Transverse colon (tissue), 4 donors: ENCODE data around the gene MTF2. TPM values are rescaled to one million over a fixed set of nuclear protein-coding genes. Genes with fewer than 3 reads are reported as not detected.

Source experiments
- DNase-seq: peaks from one replicate; pipeline ENCODE4 v3.0.0-alpha.2; 2019
- H3K27ac ChIP-seq, 4 donors: fragments of 200-600 bp; sonication (generic); 2 replicates each; pipeline ENCODE4 v1.5.1; 2016 to 2018; ENCODE audit warnings: inconsistent platforms in 4 of 4
- H3K27me3 ChIP-seq: fragments of 200-600 bp; sonication (generic); 2 replicates; pipeline ENCODE4 v1.5.1; 2017; ENCODE audit warnings: inconsistent platforms
- H3K36me3 ChIP-seq, 4 donors: fragments of 200-600 bp; sonication (generic); 2 replicates each; pipeline ENCODE4 v1.5.1; 2017 to 2019; ENCODE audit warnings: inconsistent platforms in 4 of 4
- H3K4me1 ChIP-seq, 4 donors: fragments of 200-600 bp; sonication (generic); 2 replicates each; pipeline ENCODE4 v1.5.1; 2017 to 2020; ENCODE audit warnings: inconsistent platforms in 4 of 4
- H3K4me3 ChIP-seq, 4 donors: fragments of 200-600 bp; sonication (generic); 1 replicate in 1 of 4; 2 replicates in 3 of 4; pipeline versions ENCODE4 v1.5.1 to v1.6.1; 2017 to 2019; ENCODE audit warnings: inconsistent platforms in 4 of 4
- H3K9me3 ChIP-seq, 2 donors: fragments of 200-600 bp; sonication (generic); 2 replicates each; pipeline ENCODE4 v1.5.1; 2017 to 2019; ENCODE audit warnings: inconsistent platforms in 2 of 2
- CTCF ChIP-seq, 5 experiments: fragments of 200-600 bp in 3 of 5; fragments of 450-650 bp in 2 of 5; sonication (generic) in 3 of 5; IDR thresholded peaks; 1 replicate in 2 of 5; 2 replicates in 3 of 5; pipeline ENCODE4 v1.5.1; 2016 to 2017; ENCODE audit warnings: antibody characterized with exemption in 5 of 5, inconsistent platforms in 3 of 5, mild to moderate bottlenecking in 2 of 5, moderate library complexity in 1 of 5
- EP300 ChIP-seq: sonication (generic); formaldehyde crosslinking; IDR thresholded peaks from one replicate; pipeline ENCODE4 v1.6.1; 2017; ENCODE audit warnings: antibody characterized with exemption, low read depth
- POLR2A ChIP-seq: fragments of 450-650 bp; IDR thresholded peaks from one replicate; pipeline ENCODE4 v1.6.1; 2016; ENCODE audit warnings: antibody characterized with exemption, mild to moderate bottlenecking, moderate library complexity
- POLR2AphosphoS5 ChIP-seq, 3 donors: sonication (generic); formaldehyde crosslinking; IDR thresholded peaks; one replicate each; pipeline ENCODE4 v1.6.1; 2016; ENCODE audit warnings: antibody characterized with exemption in 3 of 3
- WGBS, 2 donors: methylation state at CpG; one replicate each; pipeline ENCODE4 v1.1.5; 2018; ENCODE audit warnings: low coverage in 1 of 2; 5-methylcytosine and 5-hydroxymethylcytosine counted together
- in situ Hi-C, 4 donors: fragments of 200-750 bp; cut with MboI; loops; one replicate each; pipeline versions ENCODE4 v1.15.0 to v1.15.1; 2017; ENCODE audit warnings: low sequenced_read_pairs in 3 of 4, low pct_ligation_motif_present in 1 of 4, low pct_unique_long_range_greater_than_20kb in 1 of 4
- intact Hi-C: fragments of 100-400 bp; cut with DNase I; formaldehyde crosslinking; loops from one replicate; pipeline ENCODE4 v1.15.1; 2023; ENCODE audit warnings: low total_unique reads
- total RNA-seq, 4 donors: library from RNA; depleted of rRNA; stranded (reverse); fragments of >200 nt; gene quantifications; one replicate each; pipeline ENCODE4 v1.1.0, GENCODE V29; 2016

Gene MTF2
- total RNA-seq, 4 donors from 2014 or later = 9.0 to 33.3 (median 22.4) TPM

- Histone ChIP-seq H3K9me3 (no peaks in the 10 kb centered on the region), H3K36me3 (no peaks in the 10 kb centered on the region), H3K4me1 (no peaks in the 10 kb centered on the region), H3K27ac (no peak overlapping the region), H3K4me3 (no peak overlapping the region), H3K27me3 (no peaks in the 10 kb centered on the region)
- intact Hi-C loops (no loop called here), in situ Hi-C loops (no loop called here)
- no peak for DNase-seq
- WGBS, 2 donors = 83 to 84% methylated on average over 2 of the region's 2 CpGs
- TF ChIP-seq POLR2AphosphoS5 (IDR thresholded peaks at IDR 0.05) = no peak
- no peak for TF ChIP-seq CTCF (IDR thresholded peaks at IDR 0.05)
- no peak for TF ChIP-seq POLR2A
- no peak for TF ChIP-seq EP300
These were observed 22.4 kb upstream of the MTF2 start for GRCh38 chr1:93056649-93057048.

GRCh38 chr1:93061895-93062792 lies 16.9 kb upstream of the MTF2 start:
- no peaks in the 10 kb centered on the region for H3K4me1 ChIP-seq
- 61 to 77% methylated on average over 2 to 3 of the region's 3 CpGs for WGBS, 2 donors
- TF ChIP-seq POLR2AphosphoS5 (IDR thresholded peaks at IDR 0.05) (no peak), CTCF (IDR thresholded peaks at IDR 0.05) (peak; percentile 39 to 78 (median 59))
- peak; percentile 43 for DNase-seq
- in situ Hi-C loops = loop anchor here in 1 of 4 donors (10.0 kb wide), 1 partner anchor 47 kb away; no protein-coding TSS in a partner anchor
- intact Hi-C loops = no loop called here
- H3K36me3 ChIP-seq = no peaks in the 10 kb centered on the region
- no peaks in the 10 kb centered on the region for H3K27me3 ChIP-seq
- no peak overlapping the region for H3K4me3 ChIP-seq
- no peaks in the 10 kb centered on the region for H3K9me3 ChIP-seq
- no peak overlapping the region for H3K27ac ChIP-seq

DNA sequence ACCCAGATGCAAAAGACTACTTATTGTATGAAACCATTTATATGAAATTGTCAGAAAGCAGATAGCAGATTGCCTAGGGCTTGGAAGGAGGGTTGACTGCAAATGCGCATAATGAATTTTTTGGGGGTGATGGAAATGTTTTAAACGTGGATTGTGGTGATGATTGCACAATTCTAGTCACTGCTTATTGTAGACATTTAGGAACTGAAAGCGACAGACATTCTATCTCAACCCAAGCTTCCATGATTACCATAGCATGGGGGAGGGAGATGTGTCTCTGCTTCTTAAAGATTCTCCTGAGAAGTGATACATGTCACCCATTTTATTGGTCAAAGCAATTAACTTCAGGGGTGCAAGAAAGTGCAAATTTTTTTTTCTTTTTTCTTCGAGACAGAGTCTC lies 2.8 kb upstream of the MTF2 start:
- H3K4me3 ChIP-seq = no peak overlapping the region
- H3K36me3 ChIP-seq = no peaks in the 10 kb centered on the region
- TF ChIP-seq CTCF (IDR thresholded peaks at IDR 0.05) = no peak
- no peak for TF ChIP-seq EP300
- no peak for TF ChIP-seq POLR2AphosphoS5 (IDR thresholded peaks at IDR 0.05)
- TF ChIP-seq POLR2A = no peak
- peaks cover 5 to 36% (median 16%) of the 10 kb centered on the region in 4 donors for H3K4me1 ChIP-seq
- intact Hi-C loops (no loop called here), in situ Hi-C loops (no loop called here)
- no peak for DNase-seq
- no peak overlapping the region for H3K27ac ChIP-seq
- WGBS, 2 donors = 66 to 75% methylated on average over 4 of the region's 4 CpGs
- no peaks in the 10 kb centered on the region for H3K27me3 ChIP-seq
- no peaks in the 10 kb centered on the region for H3K9me3 ChIP-seq

DNA sequence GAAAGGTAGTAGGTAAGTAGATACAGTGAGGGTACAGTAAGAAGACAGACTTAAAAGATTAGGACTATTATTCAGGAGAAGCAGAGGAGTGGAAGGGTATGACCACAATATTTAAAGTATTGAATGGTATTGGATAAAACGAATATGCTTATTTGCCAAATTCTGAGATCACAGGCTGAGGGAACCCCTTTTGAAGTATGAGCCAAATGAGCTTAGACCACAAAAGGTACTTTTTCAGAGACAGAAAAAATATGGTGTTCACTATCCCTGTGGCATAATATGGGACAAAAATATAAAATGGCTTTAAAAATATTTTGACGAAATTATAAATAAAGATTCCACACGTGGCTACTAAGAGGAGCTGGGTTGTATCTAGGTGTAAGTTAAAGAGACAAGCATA lies 880 bp upstream of the MTF2 start:
- H3K27me3 ChIP-seq = no peaks in the 10 kb centered on the region
- H3K36me3 ChIP-seq = no peaks in the 10 kb centered on the region
- H3K4me3 ChIP-seq = peak overlapping the region; percentile 70 to 90 (median 78)
- intact Hi-C loops (no loop called here), in situ Hi-C loops (no loop called here)
- TF ChIP-seq CTCF (IDR thresholded peaks at IDR 0.05) (no peak), EP300 (no peak), POLR2A (no peak), POLR2AphosphoS5 (IDR thresholded peaks at IDR 0.05) (no peak)
- peak overlapping the region; percentile 88 to 90 (median 90) for H3K27ac ChIP-seq
- no peaks in the 10 kb centered on the region for H3K9me3 ChIP-seq
- DNase-seq = no peak
- H3K4me1 ChIP-seq = peaks cover 7 to 47% (median 24%) of the 10 kb centered on the region in 4 donors
- 13 to 19% methylated on average over 2 to 3 of the region's 3 CpGs for WGBS, 2 donors
